Esophagus squamous epithelium (tissue), 4 donors: ENCODE measurements around the gene RAPGEF5.

ENCODE experiments used
- POLR2A ChIP-seq, 4 donors: fragments of 450-650 bp; IDR thresholded peaks; one replicate each; pipeline ENCODE4 v1.6.1; 2017; ENCODE audit warnings: antibody characterized with exemption in 4 of 4, mild to moderate bottlenecking in 4 of 4, moderate library complexity in 3 of 4
- TF ChIP-seq, protein P1 (sequence below), 6 experiments: fragments of 450-650 bp in 4 of 6; fragments of 200-600 bp in 2 of 6; sonication (generic) in 2 of 6; IDR thresholded peaks; one replicate each; pipeline ENCODE4 v1.5.1; 2016 to 2019; ENCODE audit warnings: antibody characterized with exemption in 6 of 6, mild to moderate bottlenecking in 4 of 6, moderate library complexity in 4 of 6

DNA sequence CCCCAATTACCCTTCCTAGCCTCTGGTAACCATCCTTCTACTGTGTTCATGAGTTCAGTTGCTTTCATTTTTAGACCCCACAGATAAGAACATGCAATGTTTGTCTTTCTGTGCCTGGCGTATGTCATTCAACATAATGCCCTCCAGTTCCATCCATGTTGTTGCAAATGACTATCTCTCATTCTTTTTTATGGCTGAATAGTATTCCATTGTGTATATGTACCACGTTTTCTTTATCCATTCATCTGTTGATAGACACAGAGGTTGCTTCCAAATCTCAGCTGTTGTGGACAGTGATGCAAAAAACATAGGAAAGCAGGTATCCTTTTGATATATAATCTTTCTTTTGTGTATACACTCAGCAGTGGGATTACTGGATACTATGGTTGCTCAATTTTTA, 51.2 kb downstream of the RAPGEF5 start:
- TF ChIP-seq, protein P1, sequence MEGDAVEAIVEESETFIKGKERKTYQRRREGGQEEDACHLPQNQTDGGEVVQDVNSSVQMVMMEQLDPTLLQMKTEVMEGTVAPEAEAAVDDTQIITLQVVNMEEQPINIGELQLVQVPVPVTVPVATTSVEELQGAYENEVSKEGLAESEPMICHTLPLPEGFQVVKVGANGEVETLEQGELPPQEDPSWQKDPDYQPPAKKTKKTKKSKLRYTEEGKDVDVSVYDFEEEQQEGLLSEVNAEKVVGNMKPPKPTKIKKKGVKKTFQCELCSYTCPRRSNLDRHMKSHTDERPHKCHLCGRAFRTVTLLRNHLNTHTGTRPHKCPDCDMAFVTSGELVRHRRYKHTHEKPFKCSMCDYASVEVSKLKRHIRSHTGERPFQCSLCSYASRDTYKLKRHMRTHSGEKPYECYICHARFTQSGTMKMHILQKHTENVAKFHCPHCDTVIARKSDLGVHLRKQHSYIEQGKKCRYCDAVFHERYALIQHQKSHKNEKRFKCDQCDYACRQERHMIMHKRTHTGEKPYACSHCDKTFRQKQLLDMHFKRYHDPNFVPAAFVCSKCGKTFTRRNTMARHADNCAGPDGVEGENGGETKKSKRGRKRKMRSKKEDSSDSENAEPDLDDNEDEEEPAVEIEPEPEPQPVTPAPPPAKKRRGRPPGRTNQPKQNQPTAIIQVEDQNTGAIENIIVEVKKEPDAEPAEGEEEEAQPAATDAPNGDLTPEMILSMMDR (IDR thresholded peaks at IDR 0.05), result no peak
- TF ChIP-seq POLR2A (IDR thresholded peaks at IDR 0.05), result no peak
